ENCODE measurements around the gene DDX39B.
A peak's percentile ranks its signal among the peaks of the same experiment; 100 is the strongest.

DDX39B gene

GRCh38 chr6:31547727-31548543 lies 6.1 kb upstream of the DDX39B start:
- Histone ChIP-seq H3K79me2 (ENCODE audit: insufficient read depth, low read length) (no peaks in the 10 kb centered on the region), H3K4me3 (ENCODE audit: low read depth, low read length, poor library complexity, severe bottlenecking) (peak overlapping the region; percentile 64), H3K9ac (ENCODE audit: low read length) (peak overlapping the region; percentile 77), H3K9me2 (ENCODE audit: low read depth, low read length) (no peaks in the 10 kb centered on the region), H3K27ac (ENCODE audit: low read depth, low read length, poor library complexity, severe bottlenecking) (peak overlapping the region; percentile 75), H3K4me2 (ENCODE audit: low read length) (peak overlapping the region; percentile 92), H3K27me3 (ENCODE audit: insufficient read depth, low read length) (no peaks in the 10 kb centered on the region), H4K20me1 (ENCODE audit: insufficient read depth, low read length) (no peaks in the 10 kb centered on the region), H2AFZ (ENCODE audit: low read length) (no peak overlapping the region), H3K9me3 (ENCODE audit: low read length) (no peaks in the 10 kb centered on the region), H3K4me1 (ENCODE audit: insufficient read depth, low read length, severe bottlenecking) (peaks cover 61% of the 10 kb centered on the region), H3F3A (ENCODE audit: insufficient read depth, low read length) (no peaks in the 10 kb centered on the region), H3K36me3 (ENCODE audit: insufficient read depth, low read length) (peaks cover 7% of the 10 kb centered on the region)
- TF ChIP-seq CTCF (IDR thresholded peaks at IDR 0.05; ENCODE audit: low read length) (no peak), EZH2 (IDR thresholded peaks at IDR 0.05; ENCODE audit: borderline replicate concordance, low read length) (no peak)

- Histone ChIP-seq H3K36me3 (ENCODE audit: insufficient read depth, low read length) (peaks cover 7% of the 10 kb centered on the region), H3K9ac (ENCODE audit: low read length) (peak within 1 kb of the TSS; percentile 77), H3K4me2 (ENCODE audit: low read length) (peak within 1 kb of the TSS; percentile 92), H3K79me2 (ENCODE audit: insufficient read depth, low read length) (no peaks in the 10 kb centered on the region), H3K9me3 (ENCODE audit: low read length) (no peaks in the 10 kb centered on the region), H3K9me2 (ENCODE audit: low read depth, low read length) (no peaks in the 10 kb centered on the region), H3K4me1 (ENCODE audit: insufficient read depth, low read length, severe bottlenecking) (peaks cover 66% of the 10 kb centered on the region), H4K20me1 (ENCODE audit: insufficient read depth, low read length) (no peaks in the 10 kb centered on the region), H3K27ac (ENCODE audit: low read depth, low read length, poor library complexity, severe bottlenecking) (peak within 1 kb of the TSS; percentile 75), H3K27me3 (ENCODE audit: insufficient read depth, low read length) (no peaks in the 10 kb centered on the region), H3F3A (ENCODE audit: insufficient read depth, low read length) (no peaks in the 10 kb centered on the region), H3K4me3 (ENCODE audit: low read depth, low read length, poor library complexity, severe bottlenecking) (peak within 1 kb of the TSS; percentile 64), H2AFZ (ENCODE audit: low read length) (peak within 1 kb of the TSS; percentile 76)
- no peak for TF ChIP-seq EZH2 (IDR thresholded peaks at IDR 0.05; ENCODE audit: borderline replicate concordance, low read length)
- no peak for TF ChIP-seq CTCF (IDR thresholded peaks at IDR 0.05; ENCODE audit: low read length)
These were observed 5.3 kb upstream of the DDX39B start, which contains the start of gene NFKBIL1 for GRCh38 chr6:31546958-31547726. NFKBIL1 (plus strand) TSS chr6:31547608; CDS start chr6:31547695, 87 bp downstream.

- Histone ChIP-seq H3K9me2 (ENCODE audit: low read depth, low read length) (no peaks in the 10 kb centered on the region), H3K4me1 (ENCODE audit: insufficient read depth, low read length, severe bottlenecking) (peaks cover 66% of the 10 kb centered on the region), H3K36me3 (ENCODE audit: insufficient read depth, low read length) (peaks cover 7% of the 10 kb centered on the region), H3K4me3 (ENCODE audit: low read depth, low read length, poor library complexity, severe bottlenecking) (peak within 1 kb of the TSS; percentile 64), H3F3A (ENCODE audit: insufficient read depth, low read length) (no peaks in the 10 kb centered on the region), H3K27me3 (ENCODE audit: insufficient read depth, low read length) (no peaks in the 10 kb centered on the region), H3K79me2 (ENCODE audit: insufficient read depth, low read length) (peaks cover 3% of the 10 kb centered on the region), H3K9me3 (ENCODE audit: low read length) (no peaks in the 10 kb centered on the region), H4K20me1 (ENCODE audit: insufficient read depth, low read length) (no peaks in the 10 kb centered on the region), H3K9ac (ENCODE audit: low read length) (peak within 1 kb of the TSS; percentile 77), H3K27ac (ENCODE audit: low read depth, low read length, poor library complexity, severe bottlenecking) (peak within 1 kb of the TSS; percentile 75), H2AFZ (ENCODE audit: low read length) (peak within 1 kb of the TSS; percentile 76), H3K4me2 (ENCODE audit: low read length) (peak within 1 kb of the TSS; percentile 92)
- TF ChIP-seq EZH2 (IDR thresholded peaks at IDR 0.05; ENCODE audit: borderline replicate concordance, low read length) (no peak), CTCF (IDR thresholded peaks at IDR 0.05; ENCODE audit: low read length) (peak; percentile 99)
These were observed 4.6 kb upstream of the DDX39B start, which contains the start of gene ATP6V1G2 for GRCh38 chr6:31546339-31546957. ATP6V1G2 (minus strand) TSS chr6:31546608; CDS start chr6:31546559, 49 bp downstream.
